Gastrocnemius medialis (tissue), 4 donors: Measurements from ENCODE around the gene VCL. TPM values are rescaled to one million over a fixed set of nuclear protein-coding genes. Genes with fewer than 3 reads are reported as not detected.

Source experiments
- ATAC-seq, 2 donors: fragments of 150-250 bp; one replicate each; pipeline ENCODE4 v1.9.1; 2016
- DNase-seq, 2 donors: peaks; one replicate each; pipeline ENCODE4 v3.0.0-alpha.2; 2019
- H3K27ac ChIP-seq, 4 donors: fragments of 200-600 bp; sonication (generic); 1 replicate in 1 of 4; 2 replicates in 3 of 4; pipeline ENCODE4 v1.5.1; 2016 to 2018; ENCODE audit warnings: mild to moderate bottlenecking in 2 of 4, moderate library complexity in 1 of 4
- H3K27me3 ChIP-seq, 3 donors: fragments of 200-600 bp; sonication (generic) in 2 of 3; 1 replicate in 1 of 3; 2 replicates in 2 of 3; pipeline versions ENCODE4 v1.5.1 to v1.6.0; 2016 to 2019; ENCODE audit warnings: mild to moderate bottlenecking in 1 of 3, moderate library complexity in 1 of 3
- H3K36me3 ChIP-seq, 2 donors: fragments of 200-600 bp; sonication (generic) in 1 of 2; one replicate each; pipeline ENCODE4 v1.5.1; 2017 to 2018
- H3K4me1 ChIP-seq, 2 donors: fragments of 200-600 bp; sonication (generic) in 1 of 2; one replicate each; pipeline ENCODE4 v1.5.1; 2016 to 2017; ENCODE audit warnings: mild to moderate bottlenecking in 2 of 2
- H3K4me3 ChIP-seq, 4 donors: fragments of 200-600 bp; sonication (generic) in 3 of 4; 1 replicate in 1 of 4; 2 replicates in 3 of 4; pipeline ENCODE4 v1.5.1; 2016 to 2019; ENCODE audit warnings: mild to moderate bottlenecking in 2 of 4
- H3K9me3 ChIP-seq, 3 donors: fragments of 200-600 bp; sonication (generic) in 2 of 3; 1 replicate in 1 of 3; 2 replicates in 2 of 3; pipeline ENCODE4 v1.5.1; 2016 to 2019
- CTCF ChIP-seq, 5 experiments: fragments of 450-650 bp in 3 of 5; fragments of 200-600 bp in 2 of 5; sonication (generic) in 2 of 5; IDR thresholded peaks in 4 of 5; conservative IDR thresholded peaks in 1 of 5; 1 replicate in 4 of 5; 2 replicates in 1 of 5; pipeline ENCODE4 v1.5.1; 2016 to 2019; ENCODE audit warnings: antibody characterized with exemption in 5 of 5, mild to moderate bottlenecking in 3 of 5, moderate library complexity in 3 of 5
- POLR2A ChIP-seq, 2 donors: fragments of 450-650 bp; IDR thresholded peaks; one replicate each; pipeline ENCODE4 v1.6.1; 2017; ENCODE audit warnings: antibody characterized with exemption in 2 of 2, mild to moderate bottlenecking in 2 of 2, moderate library complexity in 2 of 2
- in situ Hi-C, 4 donors: fragments of 200-750 bp; cut with MboI; loops; one replicate each; pipeline versions ENCODE4 v1.15.0 to v1.8.0; 2017; ENCODE audit warnings: low sequenced_read_pairs in 4 of 4
- intact Hi-C: fragments of 100-400 bp; cut with DNase I; formaldehyde crosslinking; loops from one replicate; pipeline ENCODE4 v1.15.1; 2023; ENCODE audit warnings: low total_unique reads
- total RNA-seq, 4 donors: library from RNA; depleted of rRNA; stranded (reverse); fragments of >200 nt; gene quantifications; one replicate each; pipeline versions ENCODE4 v1.1.0 to v1.2.3, GENCODE V29; 2016

The VCL gene
- total RNA-seq, 4 donors from 2014 or later = 129 to 299 (median 210) TPM

DNA sequence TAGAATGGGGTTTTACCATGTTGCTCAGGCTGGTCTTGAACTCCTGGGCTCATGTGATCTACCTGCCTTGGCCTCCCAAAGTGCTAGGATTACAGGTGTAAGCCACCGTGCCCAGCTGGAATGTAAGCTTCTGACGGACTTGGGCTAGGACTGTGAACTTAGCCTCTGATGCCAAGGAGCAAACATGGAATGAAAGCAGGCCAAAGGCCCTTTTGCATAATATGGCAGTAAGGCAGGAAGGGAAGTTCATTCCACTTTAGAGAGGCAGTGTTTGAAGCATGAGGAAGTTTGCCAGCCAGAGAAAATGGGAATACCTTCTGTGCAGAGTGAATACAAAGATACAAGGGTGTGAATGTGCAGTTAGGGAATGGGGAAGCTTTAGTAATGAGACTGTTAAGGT, 20.3 kb downstream of the VCL start:
- H3K4me1 ChIP-seq = peaks cover 43 to 46% of the 10 kb centered on the region in 2 donors
- in situ Hi-C loops = no loop called here
- H3K27me3 ChIP-seq = no peaks in the 10 kb centered on the region
- peak overlapping the region in 3 of 4 donors; percentile 5 to 62 (median 55) for H3K27ac ChIP-seq
- TF ChIP-seq CTCF (IDR thresholded peaks at IDR 0.05 in 4 of 5, conservative IDR thresholded peaks at IDR 0.05 in 1 of 5) (no peak), POLR2A (IDR thresholded peaks at IDR 0.05) (no peak)
- peaks cover 0 to 33% of the 10 kb centered on the region in 2 donors for H3K36me3 ChIP-seq
- ATAC-seq (no peak), DNase-seq (no peak)
- intact Hi-C loops = no loop called here
- H3K4me3 ChIP-seq = no peak overlapping the region
- no peaks in the 10 kb centered on the region for H3K9me3 ChIP-seq

DNA sequence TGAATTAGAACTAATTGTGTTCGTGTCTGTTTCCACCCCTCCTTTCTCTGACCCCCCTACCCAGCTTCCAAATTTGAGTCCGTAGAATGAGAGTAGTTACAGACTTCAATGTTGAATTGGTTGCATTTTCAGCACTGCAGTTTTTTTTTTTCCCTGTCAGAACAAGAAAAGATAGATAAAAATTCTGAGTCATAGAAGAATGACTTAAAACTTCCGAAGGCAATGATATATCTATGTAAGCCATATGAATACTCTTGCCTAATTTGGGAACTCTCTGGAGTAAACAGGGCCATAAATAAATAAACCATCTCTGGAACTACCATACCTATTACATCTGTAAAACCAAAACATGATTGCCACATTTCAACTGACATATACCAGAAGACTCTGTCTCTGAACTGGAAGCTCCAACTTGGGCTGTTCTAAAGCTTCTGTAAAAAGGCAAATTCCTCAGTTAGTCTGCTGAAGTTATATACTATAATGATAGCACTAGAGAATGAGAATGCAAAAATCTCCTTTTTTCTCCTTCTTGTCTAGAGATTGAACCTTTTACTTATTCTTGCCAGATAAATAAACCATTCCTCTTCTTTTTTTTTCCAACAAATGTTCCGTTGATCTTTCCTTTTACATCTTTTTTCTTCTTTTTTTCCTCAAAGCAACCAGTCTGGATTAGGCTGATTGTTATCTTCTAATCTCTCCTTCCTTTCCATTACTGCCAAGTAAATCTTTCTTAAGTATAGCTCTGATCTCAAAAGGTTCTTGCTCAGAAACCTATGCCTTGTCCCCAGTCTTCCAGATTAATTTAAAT, 23.5 kb downstream of the VCL start:
- Histone ChIP-seq H3K27ac (peak overlapping the region; percentile 49 to 67 (median 52)), H3K4me3 (no peak overlapping the region), H3K36me3 (peaks cover 0 to 20% of the 10 kb centered on the region in 2 donors), H3K4me1 (peaks cover 71 to 73% of the 10 kb centered on the region in 2 donors), H3K27me3 (no peaks in the 10 kb centered on the region), H3K9me3 (no peaks in the 10 kb centered on the region)
- DNase-seq (no peak), ATAC-seq (peak in 1 of 2 donors; percentile 39)
- TF ChIP-seq POLR2A (IDR thresholded peaks at IDR 0.05) (no peak), CTCF (IDR thresholded peaks at IDR 0.05 in 4 of 5, conservative IDR thresholded peaks at IDR 0.05 in 1 of 5) (no peak)
- in situ Hi-C loops = no loop called here
- intact Hi-C loops = no loop called here

- peaks cover 0 to 11% of the 10 kb centered on the region in 2 donors for H3K36me3 ChIP-seq
- no peak for TF ChIP-seq CTCF (IDR thresholded peaks at IDR 0.05 in 4 of 5, conservative IDR thresholded peaks at IDR 0.05 in 1 of 5)
- TF ChIP-seq POLR2A (IDR thresholded peaks at IDR 0.05) = no peak
- H3K27ac ChIP-seq = peak overlapping the region; percentile 41 to 67 (median 50)
- intact Hi-C loops = no loop called here
- in situ Hi-C loops = no loop called here
- no peaks in the 10 kb centered on the region for H3K9me3 ChIP-seq
- peaks cover 76 to 78% of the 10 kb centered on the region in 2 donors for H3K4me1 ChIP-seq
- H3K27me3 ChIP-seq = no peaks in the 10 kb centered on the region
- no peak for DNase-seq
- ATAC-seq = no peak
- no peak overlapping the region for H3K4me3 ChIP-seq
These were observed 25.2 kb downstream of the VCL start for GRCh38 chr10:74022926-74023629.

GRCh38 chr10:74024600-74024999, 26.7 kb downstream of the VCL start:
- TF ChIP-seq POLR2A (IDR thresholded peaks at IDR 0.05) (no peak), CTCF (IDR thresholded peaks at IDR 0.05 in 4 of 5, conservative IDR thresholded peaks at IDR 0.05 in 1 of 5) (no peak)
- in situ Hi-C loops = no loop called here
- H3K4me3 ChIP-seq = no peak overlapping the region
- H3K27me3 ChIP-seq = no peaks in the 10 kb centered on the region
- H3K27ac ChIP-seq = peak overlapping the region; percentile 41 to 71 (median 47)
- no peaks in the 10 kb centered on the region for H3K9me3 ChIP-seq
- intact Hi-C loops = no loop called here
- peaks cover 75 to 84% of the 10 kb centered on the region in 2 donors for H3K4me1 ChIP-seq
- H3K36me3 ChIP-seq = peaks cover 0 to 8% of the 10 kb centered on the region in 2 donors
- no peak for DNase-seq
- no peak for ATAC-seq
